Measurements from ENCODE around the gene CACNA2D2.

The CACNA2D2 gene

DNA sequence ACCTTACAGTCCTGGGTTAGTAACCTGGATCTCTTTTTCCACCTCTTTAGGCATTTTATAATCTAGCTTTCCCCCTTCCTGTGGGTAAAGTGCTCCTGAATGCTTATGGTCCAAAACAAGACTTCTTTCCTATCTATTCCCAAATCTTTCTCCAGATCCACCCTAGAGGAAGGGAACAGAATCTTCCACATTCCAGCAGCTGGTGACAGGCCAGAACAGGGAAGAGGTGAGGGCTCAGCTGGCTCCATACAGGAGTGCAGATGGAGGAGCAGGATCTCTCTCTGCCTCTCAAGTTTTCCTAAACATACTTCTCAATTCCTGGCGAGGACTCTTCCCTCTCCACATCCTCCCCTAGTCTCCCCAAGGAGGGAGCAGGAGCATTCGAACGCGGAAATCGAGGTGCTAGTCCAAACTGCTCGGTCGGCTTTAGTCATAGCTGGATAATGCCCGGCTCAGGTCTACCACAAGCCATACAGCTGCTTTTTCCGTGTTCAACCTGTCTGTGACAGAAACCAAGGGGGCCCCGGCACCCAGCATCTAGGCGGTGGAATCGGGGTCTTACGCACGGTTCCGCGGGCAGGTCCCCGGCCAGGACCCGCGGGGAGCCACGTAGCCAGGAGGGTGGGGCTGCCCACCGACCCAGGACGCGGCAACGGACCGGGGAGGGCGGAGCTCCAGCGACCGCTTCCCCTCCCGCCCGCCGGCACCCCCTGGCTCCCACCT lies 166.8 kb downstream of the CACNA2D2 start (continued):
- TF ChIP-seq FEZF1 (tag by site-specific recombination; IDR thresholded peaks at IDR 0.05) (no peak), ZEB2 (tag by site-specific recombination; IDR thresholded peaks at IDR 0.05) (no peak), ZNF169 (tag by site-specific recombination; IDR thresholded peaks at IDR 0.05) (no peak), HOXA7 (CRISPR knock-in tag; IDR thresholded peaks at IDR 0.05; ENCODE audit: borderline replicate concordance) (no peak), ZBTB20 (tag by site-specific recombination; IDR thresholded peaks at IDR 0.05) (peak; percentile 99), GLI4 (tag by site-specific recombination; IDR thresholded peaks at IDR 0.05) (no peak), ZNF175 (tag by site-specific recombination; IDR thresholded peaks at IDR 0.05) (no peak), ZNF223 (tag by site-specific recombination; IDR thresholded peaks at IDR 0.05) (peak; percentile 97), ZNF837 (tag by site-specific recombination; IDR thresholded peaks at IDR 0.05) (no peak)
- TF ChIP-seq, protein P1, sequence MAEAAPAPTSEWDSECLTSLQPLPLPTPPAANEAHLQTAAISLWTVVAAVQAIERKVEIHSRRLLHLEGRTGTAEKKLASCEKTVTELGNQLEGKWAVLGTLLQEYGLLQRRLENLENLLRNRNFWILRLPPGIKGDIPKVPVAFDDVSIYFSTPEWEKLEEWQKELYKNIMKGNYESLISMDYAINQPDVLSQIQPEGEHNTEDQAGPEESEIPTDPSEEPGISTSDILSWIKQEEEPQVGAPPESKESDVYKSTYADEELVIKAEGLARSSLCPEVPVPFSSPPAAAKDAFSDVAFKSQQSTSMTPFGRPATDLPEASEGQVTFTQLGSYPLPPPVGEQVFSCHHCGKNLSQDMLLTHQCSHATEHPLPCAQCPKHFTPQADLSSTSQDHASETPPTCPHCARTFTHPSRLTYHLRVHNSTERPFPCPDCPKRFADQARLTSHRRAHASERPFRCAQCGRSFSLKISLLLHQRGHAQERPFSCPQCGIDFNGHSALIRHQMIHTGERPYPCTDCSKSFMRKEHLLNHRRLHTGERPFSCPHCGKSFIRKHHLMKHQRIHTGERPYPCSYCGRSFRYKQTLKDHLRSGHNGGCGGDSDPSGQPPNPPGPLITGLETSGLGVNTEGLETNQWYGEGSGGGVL (tag by site-specific recombination; IDR thresholded peaks at IDR 0.05) = no peak
- TF ChIP-seq, protein P2, sequence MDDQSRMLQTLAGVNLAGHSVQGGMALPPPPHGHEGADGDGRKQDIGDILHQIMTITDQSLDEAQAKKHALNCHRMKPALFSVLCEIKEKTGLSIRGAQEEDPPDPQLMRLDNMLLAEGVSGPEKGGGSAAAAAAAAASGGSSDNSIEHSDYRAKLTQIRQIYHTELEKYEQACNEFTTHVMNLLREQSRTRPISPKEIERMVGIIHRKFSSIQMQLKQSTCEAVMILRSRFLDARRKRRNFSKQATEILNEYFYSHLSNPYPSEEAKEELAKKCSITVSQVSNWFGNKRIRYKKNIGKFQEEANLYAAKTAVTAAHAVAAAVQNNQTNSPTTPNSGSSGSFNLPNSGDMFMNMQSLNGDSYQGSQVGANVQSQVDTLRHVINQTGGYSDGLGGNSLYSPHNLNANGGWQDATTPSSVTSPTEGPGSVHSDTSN (CRISPR knock-in tag; IDR thresholded peaks at IDR 0.05) = no peak
- TF ChIP-seq, protein P3, sequence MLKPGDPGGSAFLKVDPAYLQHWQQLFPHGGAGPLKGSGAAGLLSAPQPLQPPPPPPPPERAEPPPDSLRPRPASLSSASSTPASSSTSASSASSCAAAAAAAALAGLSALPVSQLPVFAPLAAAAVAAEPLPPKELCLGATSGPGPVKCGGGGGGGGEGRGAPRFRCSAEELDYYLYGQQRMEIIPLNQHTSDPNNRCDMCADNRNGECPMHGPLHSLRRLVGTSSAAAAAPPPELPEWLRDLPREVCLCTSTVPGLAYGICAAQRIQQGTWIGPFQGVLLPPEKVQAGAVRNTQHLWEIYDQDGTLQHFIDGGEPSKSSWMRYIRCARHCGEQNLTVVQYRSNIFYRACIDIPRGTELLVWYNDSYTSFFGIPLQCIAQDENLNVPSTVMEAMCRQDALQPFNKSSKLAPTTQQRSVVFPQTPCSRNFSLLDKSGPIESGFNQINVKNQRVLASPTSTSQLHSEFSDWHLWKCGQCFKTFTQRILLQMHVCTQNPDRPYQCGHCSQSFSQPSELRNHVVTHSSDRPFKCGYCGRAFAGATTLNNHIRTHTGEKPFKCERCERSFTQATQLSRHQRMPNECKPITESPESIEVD (tag by site-specific recombination; IDR thresholded peaks at IDR 0.05) = no peak

DNA sequence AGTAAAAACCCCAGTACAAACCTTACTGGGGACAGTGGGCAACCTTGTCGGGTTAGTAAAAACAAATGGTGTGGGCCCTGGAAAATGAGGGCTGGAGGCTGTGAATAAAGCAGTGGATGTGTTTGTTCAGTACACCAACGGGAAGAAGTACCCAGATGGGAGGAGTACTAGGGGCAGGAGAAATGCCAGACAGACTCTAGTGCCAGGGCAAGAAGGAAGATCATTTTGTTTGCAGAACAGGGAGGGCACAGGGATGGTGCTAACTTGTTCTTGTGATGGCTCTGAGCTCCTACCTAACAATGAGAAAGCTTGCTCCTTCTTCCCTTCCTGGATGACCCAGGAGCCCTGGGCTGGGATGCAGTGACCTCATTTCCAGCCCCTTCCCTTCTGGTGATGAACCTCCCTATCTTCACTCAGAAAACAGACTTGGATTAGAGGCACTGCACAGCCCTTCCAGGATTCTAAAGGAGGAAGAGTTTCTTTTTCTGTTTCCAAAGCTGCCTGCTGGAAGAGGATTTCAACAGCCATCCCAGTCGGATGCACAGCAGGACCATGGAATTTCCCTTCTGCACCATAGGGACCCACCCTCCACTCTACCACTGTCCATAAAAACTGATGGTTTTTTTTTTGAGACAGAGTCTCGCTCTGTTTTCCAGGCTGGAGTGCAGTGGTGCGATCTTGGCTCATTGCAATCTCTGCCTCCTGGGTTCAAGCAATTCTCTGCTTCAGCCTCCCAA lies 168.9 kb downstream of the CACNA2D2 start:
- H3K9me3 ChIP-seq (ENCODE audit: control insufficient read depth, insufficient read depth, low read depth, low read length) = no peaks in the 10 kb centered on the region
- H3K27ac ChIP-seq (ENCODE audit: extremely low read depth, low read depth, low read length) = no peak overlapping the region
- TF ChIP-seq ZNF423 (tag by site-specific recombination; IDR thresholded peaks at IDR 0.05) (no peak), ZNF324 (tag by site-specific recombination; IDR thresholded peaks at IDR 0.05) (no peak), ZNF610 (tag by site-specific recombination; IDR thresholded peaks at IDR 0.05; ENCODE audit: borderline replicate concordance) (no peak), ZNF600 (tag by site-specific recombination; IDR thresholded peaks at IDR 0.05) (0 out of 2 replicates have a peak, but pooled peaks have one; percentile 11), BCL11A (tag by site-specific recombination; IDR thresholded peaks at IDR 0.05; ENCODE audit: low read depth) (no peak), ZEB2 (tag by site-specific recombination; IDR thresholded peaks at IDR 0.05) (no peak), ZBTB1 (tag by site-specific recombination; IDR thresholded peaks at IDR 0.05) (no peak), ZNF792 (tag by site-specific recombination; IDR thresholded peaks at IDR 0.05) (no peak)
- H3K4me3 ChIP-seq (ENCODE audit: low read depth, low read length) = no peak overlapping the region
- H3K4me1 ChIP-seq (ENCODE audit: control insufficient read depth, insufficient read depth, low read length) = no peaks in the 10 kb centered on the region; the same call in 1 of the 2 replicates
- ChIA-PET CTCF (interaction anchor here (1.0 to 1.6 kb wide), 2 partner anchors 11 to 209 kb away, joined by 4 to 5 read pairs; no protein-coding TSS in a partner anchor), POLR2A (interaction anchor here (0.9 to 2.2 kb wide), 2 partner anchors 35 to 70 kb away, joined by 3 to 4 read pairs; partner anchors contain the start of genes HYAL3 and NAA80)
- peaks cover 3 to 51% of the 10 kb centered on the region in 2 experiments for H3K36me3 ChIP-seq (ENCODE audit: control insufficient read depth in 2 of 2, insufficient read depth in 1 of 2, low read length in 2 of 2)

All from HEK293 (cell line).